Measurements from ENCODE around the gene ADAMTSL1.
"Not testable (repeated sequence)": the region's sequence is repeated elsewhere in the genome, so short reads cannot be mapped to it uniquely, and the experiment has no call there.

ADAMTSL1 gene

GRCh38 chr9:18869725-18870124 is 395.8 kb downstream of the ADAMTSL1 start:
- H4K20me1 ChIP-seq = no peaks in the 10 kb centered on the region
- H3K36me3 ChIP-seq = no peaks in the 10 kb centered on the region
- no peak overlapping the region for H3K9ac ChIP-seq
- H3K4me1 ChIP-seq = no peaks in the 10 kb centered on the region
- no peaks in the 10 kb centered on the region for H3K27me3 ChIP-seq
- no peak overlapping the region for H3K27ac ChIP-seq
- TF ChIP-seq Cebpa-rat (IDR thresholded peaks at IDR 0.05) = no peak
- H3K4me3 ChIP-seq = no peak overlapping the region
- H3K4me2 ChIP-seq = no peak overlapping the region
- peaks cover 23% of the 10 kb centered on the region for H3K9me3 ChIP-seq

GRCh38 chr9:18874069-18874468 is 400.1 kb downstream of the ADAMTSL1 start:
- Histone ChIP-seq H3K27me3 (no peaks in the 10 kb centered on the region), H4K20me1 (no peaks in the 10 kb centered on the region), H3K4me3 (no peak overlapping the region), H3K4me1 (no peaks in the 10 kb centered on the region), H3K9me3 (peaks cover 21% of the 10 kb centered on the region), H3K4me2 (no peak overlapping the region), H3K27ac (no peak overlapping the region), H3K36me3 (no peaks in the 10 kb centered on the region), H3K9ac (no peak overlapping the region)
- TF ChIP-seq Cebpa-rat (IDR thresholded peaks at IDR 0.05) = no peak

GRCh38 chr9:18874990-18875389 is 401.0 kb downstream of the ADAMTSL1 start:
- H3K36me3 ChIP-seq = not testable (repeated sequence)

GRCh38 chr9:18877984-18878383 is 404.0 kb downstream of the ADAMTSL1 start:
- Histone ChIP-seq H3K9me3 (peaks cover 12% of the 10 kb centered on the region), H3K27me3 (no peaks in the 10 kb centered on the region), H3K36me3 (no peaks in the 10 kb centered on the region), H3K4me1 (no peaks in the 10 kb centered on the region), H3K4me3 (no peak overlapping the region), H3K4me2 (no peak overlapping the region), H3K9ac (no peak overlapping the region), H3K27ac (no peak overlapping the region), H4K20me1 (no peaks in the 10 kb centered on the region)
- TF ChIP-seq Cebpa-rat (IDR thresholded peaks at IDR 0.05) = no peak

More at GRCh38 chr9:18874990-18875389, 401.0 kb downstream of the ADAMTSL1 start:
- not testable (repeated sequence) for H3K27me3 ChIP-seq, H3K9ac ChIP-seq, H4K20me1 ChIP-seq, H3K4me2 ChIP-seq, H3K4me3 ChIP-seq, H3K27ac ChIP-seq, H3K4me1 ChIP-seq
- H3K9me3 ChIP-seq = peaks cover 18% of the 10 kb centered on the region

- no peak overlapping the region for H3K4me3 ChIP-seq
- no peaks in the 10 kb centered on the region for H3K4me1 ChIP-seq
- no peak overlapping the region for H3K27ac ChIP-seq
- H3K27me3 ChIP-seq = no peaks in the 10 kb centered on the region
- H3K9me3 ChIP-seq = peaks cover 18% of the 10 kb centered on the region
- no peak overlapping the region for H3K9ac ChIP-seq
- H4K20me1 ChIP-seq = no peaks in the 10 kb centered on the region
- H3K4me2 ChIP-seq = no peak overlapping the region
- TF ChIP-seq Cebpa-rat (IDR thresholded peaks at IDR 0.05) = no peak
- no peaks in the 10 kb centered on the region for H3K36me3 ChIP-seq
Measured at GRCh38 chr9:18881758-18882157, 407.8 kb downstream of the ADAMTSL1 start.

GRCh38 chr9:18887546-18887945 is 413.6 kb downstream of the ADAMTSL1 start:
- H3K36me3 ChIP-seq = no peaks in the 10 kb centered on the region
- no peaks in the 10 kb centered on the region for H3K27me3 ChIP-seq
- H3K4me3 ChIP-seq = no peak overlapping the region
- H3K4me1 ChIP-seq = no peaks in the 10 kb centered on the region
- TF ChIP-seq Cebpa-rat (IDR thresholded peaks at IDR 0.05) = no peak
- no peak overlapping the region for H3K27ac ChIP-seq
- no peaks in the 10 kb centered on the region for H4K20me1 ChIP-seq
- H3K9me3 ChIP-seq = peaks cover 16% of the 10 kb centered on the region
- no peak overlapping the region for H3K9ac ChIP-seq
- H3K4me2 ChIP-seq = no peak overlapping the region

- Histone ChIP-seq H3K36me3 (no peaks in the 10 kb centered on the region), H3K9ac (no peak overlapping the region)
- TF ChIP-seq Cebpa-rat (IDR thresholded peaks at IDR 0.05) = no peak
Measured at GRCh38 chr9:18888290-18888689, 414.3 kb downstream of the ADAMTSL1 start.

GRCh38 chr9:18889550-18889949 is 415.6 kb downstream of the ADAMTSL1 start:
- Histone ChIP-seq H3K4me2 (no peak overlapping the region), H3K9ac (no peak overlapping the region), H3K9me3 (no peaks in the 10 kb centered on the region), H3K27ac (no peak overlapping the region), H3K27me3 (no peaks in the 10 kb centered on the region), H3K4me1 (no peaks in the 10 kb centered on the region), H3K36me3 (no peaks in the 10 kb centered on the region), H4K20me1 (no peaks in the 10 kb centered on the region), H3K4me3 (no peak overlapping the region)
- TF ChIP-seq Cebpa-rat (IDR thresholded peaks at IDR 0.05) = no peak

More at GRCh38 chr9:18888290-18888689, 414.3 kb downstream of the ADAMTSL1 start:
- H3K4me3 ChIP-seq = no peak overlapping the region
- H3K4me2 ChIP-seq = no peak overlapping the region
- no peaks in the 10 kb centered on the region for H4K20me1 ChIP-seq
- no peak overlapping the region for H3K27ac ChIP-seq
- H3K4me1 ChIP-seq = no peaks in the 10 kb centered on the region
- peaks cover 8% of the 10 kb centered on the region for H3K9me3 ChIP-seq
- H3K27me3 ChIP-seq = no peaks in the 10 kb centered on the region

- TF ChIP-seq Cebpa-rat (IDR thresholded peaks at IDR 0.05) = no peak
- Histone ChIP-seq H3K9ac (no peak overlapping the region), H3K4me3 (no peak overlapping the region), H3K9me3 (peaks cover under 1% of the 10 kb centered on the region; the same call in 1 of the 2 replicates), H3K4me2 (no peak overlapping the region), H4K20me1 (no peaks in the 10 kb centered on the region), H3K4me1 (no peaks in the 10 kb centered on the region), H3K36me3 (no peaks in the 10 kb centered on the region), H3K27ac (no peak overlapping the region), H3K27me3 (no peaks in the 10 kb centered on the region)
Measured at GRCh38 chr9:18890372-18890771, 416.4 kb downstream of the ADAMTSL1 start.

GRCh38 chr9:18891946-18892670 is 418.2 kb downstream of the ADAMTSL1 start:
- no peaks in the 10 kb centered on the region for H3K36me3 ChIP-seq
- H3K9ac ChIP-seq = no peak overlapping the region
- no peaks in the 10 kb centered on the region for H4K20me1 ChIP-seq
- no peak for TF ChIP-seq Cebpa-rat (IDR thresholded peaks at IDR 0.05)
- no peak overlapping the region for H3K4me3 ChIP-seq
- H3K4me1 ChIP-seq = peaks cover 8% of the 10 kb centered on the region; the same call in 1 of the 2 replicates
- H3K27ac ChIP-seq = no peak overlapping the region
- H3K27me3 ChIP-seq = no peaks in the 10 kb centered on the region
- H3K9me3 ChIP-seq = peaks cover 18% of the 10 kb centered on the region
- no peak overlapping the region for H3K4me2 ChIP-seq

All from BLaER1 (cell line).